ENCODE measurements around the gene PITPNC1. TPM values are rescaled to one million over a fixed set of nuclear protein-coding genes. Genes with fewer than 3 reads are reported as not detected.

Gene PITPNC1
- total RNA-seq, 1 donor from 2014 or later = 40.3 TPM

DNA sequence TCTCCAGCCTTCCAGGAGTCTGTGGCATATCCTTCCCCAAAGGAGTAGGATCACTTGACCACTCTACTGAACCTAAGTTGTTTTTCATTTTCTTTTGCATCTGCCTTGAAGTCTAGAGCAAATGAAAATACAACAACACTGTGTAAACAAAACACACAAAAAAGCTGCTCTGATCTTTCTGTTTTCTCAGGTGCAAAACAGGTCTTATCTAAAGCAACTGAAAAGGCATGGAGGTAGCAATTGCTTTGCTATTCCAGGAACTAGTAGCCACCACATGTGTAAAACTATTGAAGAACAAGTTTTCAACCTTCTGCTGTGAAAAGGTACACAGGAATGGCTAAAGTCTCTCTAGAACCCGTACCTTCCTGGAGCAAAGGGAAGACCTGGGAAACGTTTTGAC is 127.1 kb downstream of the PITPNC1 start:
- no peak for TF ChIP-seq CTCF (IDR thresholded peaks at IDR 0.05; ENCODE audit: partially characterized antibody, unreplicated experiment)
- no peak for DNase-seq
- Mint-ChIP-seq H3K4me3 (ENCODE audit: unreplicated experiment) (no peak overlapping the region), H3K4me1 (ENCODE audit: low read depth, unreplicated experiment) (peaks cover 6% of the 10 kb centered on the region), H3K36me3 (ENCODE audit: unreplicated experiment) (peaks cover 9% of the 10 kb centered on the region), H3K9me3 (ENCODE audit: unreplicated experiment) (no peaks in the 10 kb centered on the region), H3K27ac (ENCODE audit: unreplicated experiment) (no peak overlapping the region), H3K27me3 (ENCODE audit: unreplicated experiment) (peaks cover 3% of the 10 kb centered on the region)

- DNase-seq = no peak
- no peak for TF ChIP-seq CTCF (IDR thresholded peaks at IDR 0.05; ENCODE audit: partially characterized antibody, unreplicated experiment)
- Mint-ChIP-seq H3K27ac (ENCODE audit: unreplicated experiment) (no peak overlapping the region), H3K4me3 (ENCODE audit: unreplicated experiment) (no peak overlapping the region), H3K27me3 (ENCODE audit: unreplicated experiment) (peaks cover 3% of the 10 kb centered on the region), H3K4me1 (ENCODE audit: low read depth, unreplicated experiment) (peaks cover 6% of the 10 kb centered on the region), H3K36me3 (ENCODE audit: unreplicated experiment) (peaks cover 9% of the 10 kb centered on the region), H3K9me3 (ENCODE audit: unreplicated experiment) (no peaks in the 10 kb centered on the region)
These were observed 129.9 kb downstream of the PITPNC1 start for GRCh38 chr17:67506966-67507365.

DNA sequence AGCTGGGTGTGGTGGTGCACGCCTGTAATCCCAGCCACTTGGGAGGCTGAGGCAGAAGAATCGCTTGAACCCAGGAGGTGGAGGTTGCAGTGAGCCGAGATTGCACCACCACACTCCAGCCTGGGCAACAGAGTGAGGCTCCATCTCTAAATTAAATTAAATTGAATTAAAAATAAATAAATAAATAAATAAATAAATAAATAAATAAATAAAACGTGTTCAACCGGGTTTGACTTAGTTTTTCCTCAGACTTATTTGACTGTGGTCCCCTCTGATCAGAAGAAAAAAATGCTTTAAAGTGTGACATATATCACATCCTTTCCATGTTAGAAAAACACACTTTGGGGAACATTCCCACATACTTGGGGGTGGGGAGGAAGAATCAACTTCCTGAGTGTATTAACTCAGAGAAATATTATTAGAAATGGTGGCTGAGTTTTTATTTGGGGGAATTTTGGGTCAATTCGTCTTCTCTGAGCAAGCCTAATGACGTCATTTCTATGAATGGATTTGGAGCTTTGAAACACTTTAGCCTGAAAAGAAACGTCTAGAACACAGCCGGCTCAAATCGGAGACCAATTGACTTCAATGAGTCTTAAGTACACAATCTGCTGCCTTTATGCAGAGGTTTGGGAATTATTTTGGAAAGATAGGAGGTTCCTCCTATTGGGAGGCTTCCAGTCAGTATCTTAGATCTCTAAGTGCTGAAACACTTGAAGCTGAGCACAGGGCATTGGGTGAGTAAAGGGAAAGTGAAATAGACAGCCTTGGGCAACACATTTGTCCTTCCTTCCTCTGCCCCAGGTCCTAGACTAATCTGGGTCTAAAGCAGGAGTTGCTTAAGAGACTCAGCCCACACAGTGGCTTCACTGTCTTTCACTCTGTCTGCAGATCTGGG is 132.6 kb downstream of the PITPNC1 start:
- DNase-seq = no peak
- Mint-ChIP-seq H3K27ac (ENCODE audit: unreplicated experiment) (no peak overlapping the region), H3K9me3 (ENCODE audit: unreplicated experiment) (peaks cover 2% of the 10 kb centered on the region), H3K4me1 (ENCODE audit: low read depth, unreplicated experiment) (peaks cover 6% of the 10 kb centered on the region), H3K4me3 (ENCODE audit: unreplicated experiment) (no peak overlapping the region), H3K27me3 (ENCODE audit: unreplicated experiment) (peaks cover 3% of the 10 kb centered on the region), H3K36me3 (ENCODE audit: unreplicated experiment) (peaks cover 9% of the 10 kb centered on the region)
- TF ChIP-seq CTCF (IDR thresholded peaks at IDR 0.05; ENCODE audit: partially characterized antibody, unreplicated experiment) = no peak

GRCh38 chr17:67511012-67511411 is 133.9 kb downstream of the PITPNC1 start:
- Mint-ChIP-seq H3K27ac (ENCODE audit: unreplicated experiment) (no peak overlapping the region), H3K27me3 (ENCODE audit: unreplicated experiment) (peaks cover 3% of the 10 kb centered on the region), H3K4me3 (ENCODE audit: unreplicated experiment) (no peak overlapping the region), H3K4me1 (ENCODE audit: low read depth, unreplicated experiment) (peaks cover 12% of the 10 kb centered on the region), H3K9me3 (ENCODE audit: unreplicated experiment) (peaks cover 2% of the 10 kb centered on the region), H3K36me3 (ENCODE audit: unreplicated experiment) (peaks cover 9% of the 10 kb centered on the region)
- DNase-seq = no peak
- TF ChIP-seq CTCF (IDR thresholded peaks at IDR 0.05; ENCODE audit: partially characterized antibody, unreplicated experiment) = no peak

- Mint-ChIP-seq H3K9me3 (ENCODE audit: unreplicated experiment) (peaks cover 2% of the 10 kb centered on the region), H3K27ac (ENCODE audit: unreplicated experiment) (no peak overlapping the region), H3K27me3 (ENCODE audit: unreplicated experiment) (peaks cover 3% of the 10 kb centered on the region), H3K36me3 (ENCODE audit: unreplicated experiment) (peaks cover 9% of the 10 kb centered on the region), H3K4me1 (ENCODE audit: low read depth, unreplicated experiment) (peaks cover 12% of the 10 kb centered on the region), H3K4me3 (ENCODE audit: unreplicated experiment) (no peak overlapping the region)
- DNase-seq = no peak
- TF ChIP-seq CTCF (IDR thresholded peaks at IDR 0.05; ENCODE audit: partially characterized antibody, unreplicated experiment) = no peak
These were observed 134.7 kb downstream of the PITPNC1 start for GRCh38 chr17:67511804-67512203.
